Ecto neural progenitor cell (in vitro differentiated cells): ENCODE data around the gene C19orf73.
"Not testable (repeated sequence)": the region's sequence is repeated elsewhere in the genome, so short reads cannot be mapped to it uniquely, and the experiment has no call there.

ENCODE experiments used
- DNase-seq: peaks from one replicate; pipeline ENCODE4 v3.0.0-alpha.2; 2018; ENCODE audit warnings: low spot score

The C19orf73 gene

DNA sequence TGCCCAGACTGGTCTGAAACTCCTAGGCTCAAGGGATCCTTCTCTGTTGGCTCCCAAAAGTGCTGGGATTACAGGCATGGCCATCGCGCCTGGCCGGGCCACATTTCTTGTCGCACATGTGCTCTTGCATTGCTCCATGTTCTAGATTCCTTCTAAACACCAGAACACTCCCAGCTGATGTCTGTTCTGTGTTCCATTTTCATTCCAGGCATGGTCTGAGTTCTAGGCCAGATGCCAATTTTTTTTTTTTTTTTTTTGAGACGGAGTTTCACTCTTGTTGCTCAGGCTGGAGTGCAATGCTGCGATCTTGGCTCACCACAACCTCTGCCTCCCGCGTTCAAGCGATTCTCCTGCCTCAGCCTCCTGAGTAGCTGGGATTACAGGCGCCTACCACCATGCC, 2.9 kb upstream of the C19orf73 start:
- not testable (repeated sequence) for DNase-seq

DNA sequence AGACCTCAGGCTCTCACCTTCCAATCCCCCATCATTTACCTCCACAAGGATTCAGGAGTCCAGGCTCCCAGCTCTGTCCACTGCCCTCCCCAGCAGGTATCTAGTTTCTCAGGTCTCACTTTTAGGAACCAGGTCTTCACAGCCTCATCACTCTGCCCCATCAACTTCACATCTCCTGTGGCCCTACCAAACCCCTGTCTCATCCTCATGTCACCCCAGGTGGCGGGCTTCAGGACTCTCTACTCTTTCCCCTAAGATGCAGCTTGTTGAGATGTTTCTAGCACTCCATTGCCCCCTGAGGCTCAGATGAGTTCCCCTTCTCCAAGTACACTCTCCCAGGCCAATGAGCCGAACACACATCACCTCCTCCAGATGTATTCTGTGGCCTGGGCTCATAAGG, 1.9 kb upstream of the C19orf73 start:
- DNase-seq, result no peak

DNA sequence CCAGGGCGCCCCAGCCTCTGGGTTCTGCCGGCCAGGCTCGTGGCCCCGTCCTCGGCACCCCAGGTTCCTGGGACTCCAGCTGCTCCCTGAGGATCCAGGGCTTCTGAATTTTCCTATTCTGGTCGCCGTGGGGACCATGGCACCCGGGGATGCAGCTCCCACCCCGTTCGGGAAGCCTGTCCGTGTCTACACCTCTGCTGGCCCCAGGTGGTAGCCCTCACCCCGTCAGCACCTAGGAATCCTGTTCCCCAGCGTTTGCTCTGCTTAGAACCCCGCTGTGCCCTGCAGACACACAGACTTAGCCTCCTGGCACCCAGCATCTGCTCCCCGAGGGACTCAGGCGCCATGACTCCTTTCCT, 1.4 kb upstream of the C19orf73 start:
- no peak for DNase-seq

DNA sequence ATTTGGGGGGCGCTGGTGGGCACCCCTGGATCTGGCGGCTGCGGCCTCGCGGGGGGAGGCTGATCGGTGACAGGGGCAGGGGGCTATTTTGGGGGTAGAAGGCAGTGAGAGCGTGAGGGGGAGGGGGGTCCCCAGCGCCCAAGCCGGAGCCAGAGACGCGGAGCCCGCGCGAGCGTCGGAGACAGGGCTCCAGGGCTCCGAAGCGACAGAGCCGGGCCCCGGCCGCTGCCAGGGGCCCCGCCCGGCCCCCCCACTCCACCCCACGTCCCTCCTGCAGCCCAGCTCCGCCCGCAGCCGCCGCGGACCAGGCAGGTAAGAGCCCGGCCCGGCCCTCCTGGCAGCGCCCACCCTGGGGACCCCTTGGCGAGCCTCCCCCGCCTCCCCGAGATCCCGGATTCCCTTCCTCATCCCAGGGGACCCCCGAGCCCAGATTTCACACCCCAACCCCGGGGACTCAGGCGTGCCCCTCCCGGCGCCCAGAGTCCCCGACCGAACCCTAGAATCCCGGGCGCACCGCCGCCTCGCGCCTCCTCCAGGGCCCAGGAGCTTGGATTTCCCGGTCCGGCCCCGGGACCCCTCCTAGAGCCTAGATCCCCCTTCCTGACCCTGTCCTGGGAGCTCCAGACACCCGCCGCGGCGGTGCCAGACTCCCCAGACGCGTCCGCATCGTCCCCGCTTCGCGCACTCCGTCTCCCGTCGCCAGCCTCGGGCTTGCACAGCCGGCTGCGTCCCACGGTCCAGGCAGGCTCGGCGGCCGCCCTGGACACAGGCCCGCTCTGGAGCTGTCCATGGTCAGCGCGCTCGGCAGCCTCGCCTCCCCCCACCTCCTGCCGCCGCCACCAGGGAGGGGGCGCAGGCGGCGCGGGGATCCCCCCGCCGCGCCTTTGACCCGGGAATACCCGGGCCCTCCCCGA, 725 bp upstream of the C19orf73 start, which contains the start of gene PPFIA3:
TSS of gene PPFIA3 (plus strand) at position 134 of the 914 bp plus-strand sequence. CDS start 8,330 bp downstream, outside the sequence.
- peak; percentile 81 for DNase-seq

DNA sequence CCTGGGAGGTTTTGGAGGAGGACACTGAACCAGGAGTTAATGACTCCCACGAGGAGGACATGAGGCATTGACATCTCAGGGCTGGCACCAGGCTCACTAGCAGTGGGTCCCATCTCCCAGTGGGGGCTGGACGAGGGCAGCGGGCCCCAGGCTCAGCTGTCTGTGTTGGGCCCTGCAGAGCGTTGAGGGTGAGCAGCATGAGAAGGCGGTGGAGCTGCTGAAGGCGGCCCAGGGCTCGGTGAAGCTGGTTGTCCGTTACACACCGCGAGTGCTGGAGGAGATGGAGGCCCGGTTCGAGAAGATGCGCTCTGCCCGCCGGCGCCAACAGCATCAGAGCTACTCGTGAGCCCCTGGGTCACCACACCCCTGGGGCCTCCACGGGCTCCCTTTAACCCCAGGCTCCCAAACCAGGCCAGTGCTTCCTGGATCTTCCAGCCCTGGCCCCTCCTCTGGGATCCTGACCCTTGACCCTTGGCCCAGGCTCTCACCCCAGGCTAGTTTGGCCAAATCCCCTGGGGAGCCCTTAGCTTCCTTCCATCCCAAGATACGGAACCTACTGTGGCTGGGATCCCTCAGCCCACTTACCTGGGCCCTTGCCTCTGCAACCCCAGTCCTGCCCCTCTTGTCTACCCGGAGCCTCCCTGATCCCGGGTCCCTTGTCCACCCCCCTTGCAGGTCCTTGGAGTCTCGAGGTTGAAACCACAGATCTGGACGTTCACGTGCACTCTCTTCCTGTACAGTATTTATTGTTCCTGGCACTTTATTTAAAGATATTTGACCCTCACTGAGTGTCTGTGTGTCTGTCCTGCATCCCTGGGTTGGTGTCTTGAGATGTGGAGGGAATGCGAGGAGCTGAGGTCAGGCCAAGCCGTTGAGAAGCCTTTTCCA, 1.0 kb downstream of the C19orf73 start:
- DNase-seq, result no peak

DNA sequence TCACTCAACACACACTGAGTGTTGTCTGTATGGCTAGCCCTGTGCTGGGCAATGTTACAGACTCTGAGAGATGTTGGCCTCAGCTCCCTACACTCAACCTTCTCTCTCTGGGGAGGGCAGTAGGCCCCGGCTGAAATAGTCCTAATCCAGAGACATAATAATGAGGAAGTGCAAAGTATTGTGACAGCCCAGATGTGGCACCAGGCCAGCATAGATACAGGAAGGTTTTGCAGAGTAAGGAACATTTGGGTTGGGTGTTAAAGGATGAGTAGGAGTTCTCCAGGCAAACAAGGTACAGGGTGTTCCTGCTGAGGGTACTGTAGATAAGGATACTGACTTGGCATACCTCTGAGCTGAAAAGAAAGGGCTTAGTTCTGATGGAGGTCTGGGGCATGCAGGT, 2.4 kb downstream of the C19orf73 start:
- DNase-seq, result no peak

DNA sequence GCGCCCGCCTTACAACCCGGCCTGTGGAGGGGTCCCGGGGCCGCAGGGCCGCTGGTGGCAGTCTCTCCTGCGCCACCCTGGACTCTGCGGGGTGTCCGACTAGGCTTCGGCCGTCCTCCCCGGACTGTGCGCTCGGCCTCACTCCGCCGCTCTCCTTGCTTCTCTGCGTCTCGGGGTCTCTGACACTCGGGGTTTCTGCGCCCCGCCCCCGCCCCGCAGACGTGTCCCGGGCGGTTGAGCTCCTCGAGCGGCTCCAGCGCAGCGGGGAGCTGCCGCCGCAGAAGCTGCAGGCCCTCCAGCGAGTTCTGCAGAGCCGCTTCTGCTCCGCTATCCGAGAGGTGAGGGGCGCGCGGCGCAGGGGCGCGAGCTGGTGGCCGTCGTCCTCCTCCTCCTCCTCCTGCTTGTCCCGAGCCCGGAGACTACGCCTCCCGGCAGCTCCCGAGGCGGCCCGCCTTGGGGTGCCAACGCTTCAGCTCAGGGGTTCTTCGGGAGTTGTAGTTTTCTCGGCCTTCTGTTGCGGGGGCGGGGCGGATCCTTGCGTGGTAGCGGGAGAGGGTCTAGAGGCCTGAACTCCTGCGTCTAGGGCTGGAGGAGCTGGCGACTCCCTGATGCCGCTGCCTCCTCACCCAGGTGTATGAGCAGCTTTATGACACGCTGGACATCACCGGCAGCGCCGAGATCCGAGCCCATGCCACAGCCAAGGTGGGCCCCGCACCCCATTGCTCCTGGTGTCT, 4.1 kb downstream of the C19orf73 start:
- DNase-seq, result peak; percentile 85

DNA sequence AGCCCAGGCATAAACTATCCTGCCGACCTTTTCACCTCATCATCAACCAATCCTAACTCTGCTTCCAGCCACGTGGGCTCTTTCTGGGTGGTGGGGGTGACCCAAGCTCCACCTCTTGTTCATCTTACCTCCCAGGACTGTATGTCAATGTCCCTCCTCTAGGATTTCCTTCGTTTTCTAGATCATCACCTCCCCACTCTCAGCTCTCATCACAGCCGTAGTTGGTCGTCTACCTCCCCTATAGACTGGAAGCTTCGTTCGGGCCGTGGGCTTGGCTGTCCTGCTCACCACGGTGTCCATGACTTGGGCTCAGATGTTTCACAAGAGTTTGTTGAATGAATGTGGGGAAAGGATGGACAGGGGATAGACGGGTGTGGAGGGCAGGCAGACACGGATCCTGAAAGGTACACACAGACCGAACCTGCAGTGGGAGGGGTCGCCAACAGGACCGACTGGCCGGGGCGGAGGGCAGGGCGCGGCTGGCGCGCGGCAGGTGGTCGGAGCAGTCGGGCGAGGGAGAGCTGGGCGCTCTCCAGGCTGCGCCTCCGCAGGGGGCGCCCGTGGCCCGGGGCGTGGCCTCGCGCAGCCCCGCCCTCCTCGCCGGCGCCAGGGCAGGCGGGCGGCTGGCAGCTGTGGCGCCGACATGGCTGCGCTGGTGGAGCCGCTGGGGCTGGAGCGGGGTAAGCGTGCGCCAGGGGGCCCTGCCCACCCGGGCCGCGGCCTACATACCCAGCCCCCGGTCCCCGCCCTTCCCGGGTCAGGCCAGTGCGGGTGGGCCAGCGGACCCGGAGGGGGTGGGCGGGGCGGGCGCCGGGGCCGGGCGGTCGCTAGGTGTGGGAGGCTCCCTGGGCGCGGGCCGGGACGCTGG, 4.9 kb downstream of the C19orf73 start, which contains the start of gene LIN7B:
TSS of gene LIN7B (plus strand) at position 609 of the 868 bp plus-strand sequence. CDS start at position 644, 35 bp downstream.
- no peak for DNase-seq

DNA sequence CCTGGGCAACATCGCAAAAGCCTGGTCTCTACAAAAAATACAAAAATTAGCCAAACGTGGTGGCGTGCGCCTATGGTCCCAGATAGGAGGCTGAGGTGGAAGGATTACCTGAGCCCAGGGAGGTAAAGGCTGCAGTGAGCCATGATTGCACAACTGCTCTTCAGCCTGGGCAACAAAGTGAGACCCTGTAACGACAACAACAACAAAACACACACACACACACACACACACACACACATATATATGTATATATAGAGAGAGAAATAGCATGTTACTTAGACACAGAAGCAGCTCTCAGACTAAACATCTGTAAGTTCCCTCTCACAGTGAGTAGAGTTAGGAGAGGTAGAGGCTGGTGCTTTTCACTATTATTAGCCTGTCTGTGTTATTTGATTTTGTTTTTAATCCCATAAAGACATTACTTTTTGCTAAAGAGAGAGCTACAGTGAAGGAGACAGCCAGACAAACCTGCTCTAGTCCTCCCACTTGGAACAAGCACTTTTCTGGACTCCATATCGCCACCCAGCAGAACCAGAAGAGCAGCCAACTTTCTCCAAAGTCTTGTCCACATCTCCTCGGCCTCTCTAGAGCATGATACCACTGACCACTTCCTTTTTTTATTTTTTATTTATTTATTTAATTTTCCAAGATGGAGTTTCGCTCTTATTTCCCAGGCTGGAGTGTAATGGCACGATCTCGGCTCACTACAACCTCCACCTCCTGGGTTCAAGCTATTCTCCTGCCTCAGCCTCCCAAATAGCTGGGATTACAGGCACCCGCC, 7.5 kb downstream of the C19orf73 start:
- DNase-seq, result no peak

DNA sequence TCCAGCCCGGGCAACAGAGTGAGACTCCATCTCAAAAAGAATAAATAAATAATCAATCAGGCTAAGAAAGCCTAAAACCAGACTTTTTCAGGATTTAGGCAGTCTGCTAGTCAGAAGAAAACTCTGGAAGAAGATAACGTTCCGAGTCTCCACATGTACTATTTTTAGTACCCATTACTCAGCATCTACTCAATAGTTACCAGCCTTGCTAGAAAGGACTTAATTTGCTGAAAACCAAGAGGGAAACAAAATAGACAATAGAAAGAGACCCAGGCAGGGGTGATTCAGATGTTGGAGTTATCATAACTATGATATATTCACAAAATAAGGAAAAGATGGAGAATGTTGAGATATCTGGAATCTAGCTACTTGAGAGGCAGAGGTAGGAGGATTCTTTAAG, 8.4 kb downstream of the C19orf73 start:
- DNase-seq, result no peak

DNA sequence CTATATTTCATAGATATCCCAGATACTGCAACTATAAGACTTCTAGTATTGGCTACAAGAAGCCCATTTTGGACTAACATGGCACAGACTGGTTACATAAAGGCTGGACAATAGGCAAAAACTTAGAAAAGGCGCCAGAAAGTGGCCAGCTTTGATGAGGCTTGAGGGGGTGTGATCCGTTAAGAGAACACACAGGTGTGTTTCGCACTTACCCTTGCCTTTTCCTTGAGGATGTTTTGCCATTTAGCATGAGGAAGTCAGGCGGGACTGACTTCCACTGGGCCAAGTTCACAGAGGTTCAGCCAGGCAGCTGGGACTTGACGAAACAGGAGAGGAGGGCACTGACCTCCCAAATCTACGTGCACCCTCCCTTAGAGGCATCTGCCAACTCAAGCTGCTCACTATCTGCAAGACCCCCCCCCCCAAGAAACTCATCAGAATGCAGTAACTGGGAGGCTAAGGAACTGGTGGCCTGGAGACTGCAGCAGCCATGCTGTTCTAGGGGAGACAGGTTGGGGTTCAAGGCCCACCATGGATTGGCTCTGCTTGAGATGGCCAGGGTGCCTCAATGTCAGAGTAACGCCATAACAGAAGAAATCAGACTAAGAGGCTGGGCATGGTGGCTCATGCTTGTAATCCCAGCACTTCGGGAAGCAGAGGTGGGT, 9.2 kb downstream of the C19orf73 start:
- DNase-seq, result no peak

DNA sequence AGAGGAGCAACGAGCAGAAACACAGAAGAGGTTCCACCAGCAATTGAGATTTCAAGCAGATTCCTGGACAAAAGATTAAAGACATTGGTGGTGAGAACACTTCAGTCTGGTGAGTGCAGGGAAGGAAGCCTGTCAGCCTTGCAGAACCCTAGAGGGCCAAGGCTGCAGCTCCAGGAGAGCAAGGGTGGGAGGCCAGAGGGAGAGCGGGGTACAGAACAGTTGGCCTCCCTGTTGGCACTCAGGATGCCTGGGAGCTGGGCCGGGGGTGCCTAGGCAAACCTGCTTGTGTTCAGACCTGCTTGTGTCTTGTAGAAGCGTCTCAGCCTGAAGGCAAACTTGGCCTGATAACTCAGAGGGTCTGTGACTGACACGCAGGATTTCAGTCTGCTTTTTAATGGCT, 9.9 kb downstream of the C19orf73 start:
- no peak for DNase-seq

DNA sequence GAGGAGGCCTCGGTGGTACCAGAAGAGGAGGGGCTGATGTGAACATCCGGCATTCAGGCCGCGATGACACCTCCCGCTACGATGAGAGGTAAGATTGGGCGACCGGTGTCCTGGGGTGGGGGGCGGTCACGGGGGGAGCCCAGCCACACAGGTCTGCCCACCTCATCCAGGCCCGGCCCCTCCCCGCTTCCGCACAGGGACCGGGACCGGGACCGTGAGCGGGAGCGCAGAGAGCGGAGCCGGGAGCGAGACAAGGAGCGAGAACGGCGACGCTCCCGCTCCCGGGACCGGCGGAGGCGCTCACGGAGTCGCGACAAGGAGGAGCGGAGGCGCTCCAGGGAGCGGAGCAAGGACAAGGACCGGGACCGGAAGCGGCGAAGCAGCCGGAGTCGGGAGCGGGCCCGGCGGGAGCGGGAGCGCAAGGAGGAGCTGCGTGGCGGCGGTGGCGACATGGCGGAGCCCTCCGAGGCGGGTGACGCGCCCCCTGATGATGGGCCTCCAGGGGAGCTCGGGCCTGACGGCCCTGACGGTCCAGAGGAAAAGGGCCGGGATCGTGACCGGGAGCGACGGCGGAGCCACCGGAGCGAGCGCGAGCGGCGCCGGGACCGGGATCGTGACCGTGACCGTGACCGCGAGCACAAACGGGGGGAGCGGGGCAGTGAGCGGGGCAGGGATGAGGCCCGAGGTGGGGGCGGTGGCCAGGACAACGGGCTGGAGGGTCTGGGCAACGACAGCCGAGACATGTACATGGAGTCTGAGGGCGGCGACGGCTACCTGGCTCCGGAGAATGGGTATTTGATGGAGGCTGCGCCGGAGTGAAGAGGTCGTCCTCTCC, 11.1 kb downstream of the C19orf73 start:
- no peak for DNase-seq

DNA sequence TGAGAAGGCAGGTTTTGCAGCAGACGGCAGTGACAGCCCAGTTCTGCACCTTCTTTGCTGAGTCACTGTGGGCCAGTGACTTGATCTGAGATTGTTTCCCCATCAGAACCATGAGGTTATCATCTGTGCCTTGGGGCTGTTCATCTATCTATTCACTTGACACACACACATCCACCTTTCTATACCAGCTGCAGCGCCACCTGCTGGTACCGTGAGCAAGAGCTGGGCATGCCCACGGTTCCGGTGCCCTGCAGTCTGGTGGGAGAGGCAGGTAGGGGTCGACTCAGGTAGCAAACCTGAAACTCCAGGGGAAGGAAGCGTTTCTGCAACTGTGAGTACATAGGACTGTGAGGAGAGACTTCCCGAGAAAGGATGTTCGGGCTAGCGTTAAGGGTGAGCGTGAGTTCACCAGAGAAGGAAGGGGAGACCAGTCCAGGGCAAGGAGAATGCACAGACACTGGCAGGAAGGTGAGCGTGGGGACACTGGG, 12.3 kb downstream of the C19orf73 start:
- peak; percentile 74 for DNase-seq

DNA sequence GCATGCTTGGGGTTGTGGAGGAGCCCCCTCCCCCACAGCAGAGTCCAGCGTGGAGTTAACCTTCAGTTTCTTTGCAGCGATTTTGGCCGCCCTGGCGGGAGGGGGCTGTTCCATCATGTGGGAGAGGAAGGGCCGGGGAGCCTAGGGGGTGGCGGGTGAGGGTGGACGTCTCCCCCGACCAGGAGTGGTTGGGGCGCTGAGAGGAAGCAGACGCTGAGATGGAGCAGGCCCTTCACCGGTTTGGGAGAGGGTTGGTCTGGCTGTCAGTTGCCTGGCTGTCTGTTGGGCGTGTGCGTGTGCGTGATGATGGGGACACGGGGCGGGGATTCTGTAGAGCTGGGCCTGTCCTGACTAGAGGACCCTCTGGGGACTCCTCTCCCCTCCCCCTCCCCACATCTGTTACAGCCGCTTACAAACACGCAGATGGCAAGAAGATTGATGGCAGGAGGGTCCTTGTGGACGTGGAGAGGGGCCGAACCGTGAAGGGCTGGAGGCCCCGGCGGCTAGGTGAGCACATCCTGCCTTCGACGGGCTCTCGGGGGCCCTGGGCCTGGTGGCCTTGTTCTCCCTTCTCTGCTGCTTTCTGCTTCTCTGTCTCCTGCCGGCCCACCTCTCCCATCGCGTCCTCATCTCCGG, 14.6 kb downstream of the C19orf73 start:
- DNase-seq, result no peak

DNA sequence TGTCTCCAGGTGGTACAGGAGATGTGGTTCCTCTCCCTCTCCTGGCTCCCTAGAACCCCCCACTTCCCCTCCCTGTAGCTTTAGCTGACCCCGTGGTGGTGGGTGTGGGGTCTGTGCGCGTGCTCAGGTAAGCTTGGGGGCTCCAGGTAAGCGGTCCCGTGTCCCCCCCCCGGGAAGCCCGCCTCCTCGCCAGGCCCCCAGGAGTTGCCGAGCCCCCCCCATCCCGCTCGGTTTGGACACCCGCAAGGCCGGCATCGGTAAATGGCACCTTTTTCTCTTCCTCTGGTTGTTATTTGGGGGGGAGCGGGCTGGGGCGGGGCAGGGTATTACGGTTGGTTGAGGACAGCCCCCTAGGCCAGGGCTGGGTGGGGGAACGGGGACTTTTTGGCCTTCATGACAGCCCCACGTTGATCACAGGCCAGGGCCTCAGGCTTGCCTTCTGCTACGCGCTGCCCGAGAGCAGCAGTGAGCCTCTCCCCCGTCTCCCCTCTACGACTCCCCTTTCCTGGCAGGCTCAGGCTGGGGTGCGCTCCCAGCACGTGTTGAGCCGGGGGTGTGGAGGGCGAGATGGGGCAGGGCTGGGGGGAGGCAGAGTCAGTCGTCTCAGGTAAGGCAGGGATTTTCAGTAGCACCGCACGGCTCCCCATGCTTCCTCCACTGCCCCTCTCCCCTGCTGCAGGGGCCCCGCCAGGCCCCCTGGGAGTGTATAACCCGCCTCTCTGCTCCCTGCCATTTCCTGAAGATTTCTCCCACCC, 15.4 kb downstream of the C19orf73 start:
- no peak for DNase-seq

DNA sequence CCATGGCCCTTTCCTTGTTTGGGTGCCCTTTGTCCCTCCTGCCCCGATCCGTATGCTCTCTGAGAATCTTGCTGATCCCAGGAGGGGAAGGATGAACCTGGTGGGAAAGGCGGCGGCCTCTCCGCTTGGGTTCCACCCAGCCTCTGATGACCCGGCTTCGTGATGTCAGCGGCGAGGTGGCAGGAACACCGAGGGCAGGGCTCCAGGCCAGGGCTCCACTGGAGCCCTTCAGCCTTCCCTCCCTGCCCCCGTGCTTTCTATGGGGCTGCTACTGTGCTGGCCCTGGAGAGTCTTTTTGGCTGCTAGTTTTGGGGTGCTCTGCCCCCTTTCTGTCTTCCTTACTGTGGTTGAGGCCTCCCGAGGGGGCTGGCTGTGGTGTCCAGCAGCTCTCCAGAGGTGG, 16.6 kb downstream of the C19orf73 start:
- no peak for DNase-seq
